HG03432 (cell line): ENCODE data around the gene EXOSC10.
"Not testable (repeated sequence)": the region's sequence is repeated elsewhere in the genome, so short reads cannot be mapped to it uniquely, and the experiment has no call there.

Experiments
- ATAC-seq: cut with Tn5 transposase; IDR thresholded peaks from one replicate; pipeline ENCODE4 v1.9.1; 2021; ENCODE audit warnings: mild to moderate bottlenecking, moderate library complexity; ENCODE audit not compliant: unreplicated experiment

EXOSC10 gene

GRCh38 chr1:11045428-11046269, 54.0 kb downstream of the EXOSC10 start:
- no peak for ATAC-seq

GRCh38 chr1:11044849-11045427, 54.7 kb downstream of the EXOSC10 start:
- ATAC-seq: no peak

- ATAC-seq: no peak
Observed at GRCh38 chr1:11044086-11044848, 55.4 kb downstream of the EXOSC10 start.

- ATAC-seq: no peak
Observed at GRCh38 chr1:11042995-11043874, 56.4 kb downstream of the EXOSC10 start.

GRCh38 chr1:11042065-11042464, 57.6 kb downstream of the EXOSC10 start:
- ATAC-seq: no peak

GRCh38 chr1:11041048-11041447, 58.6 kb downstream of the EXOSC10 start:
- no peak for ATAC-seq

- ATAC-seq: not testable (repeated sequence)
Observed at GRCh38 chr1:11040105-11040429, 59.6 kb downstream of the EXOSC10 start.

GRCh38 chr1:11039351-11040104, 60.1 kb downstream of the EXOSC10 start:
- no peak for ATAC-seq

- no peak for ATAC-seq
Observed at GRCh38 chr1:11037740-11038182, 61.9 kb downstream of the EXOSC10 start.

GRCh38 chr1:11037019-11037739, 62.5 kb downstream of the EXOSC10 start:
- ATAC-seq: not testable (repeated sequence)

GRCh38 chr1:11031624-11032262, 67.9 kb downstream of the EXOSC10 start:
- no peak for ATAC-seq

- no peak for ATAC-seq
Observed at GRCh38 chr1:11030865-11031264, 68.8 kb downstream of the EXOSC10 start.

- no peak for ATAC-seq
Observed at GRCh38 chr1:11028018-11028417, 71.7 kb downstream of the EXOSC10 start.

GRCh38 chr1:11027316-11027715, 72.4 kb downstream of the EXOSC10 start:
- no peak for ATAC-seq

- ATAC-seq: no peak
Observed at GRCh38 chr1:11026903-11027302, 72.8 kb downstream of the EXOSC10 start.

GRCh38 chr1:11026052-11026451, 73.6 kb downstream of the EXOSC10 start:
- no peak for ATAC-seq

- ATAC-seq: no peak
Observed at GRCh38 chr1:11025618-11026017, 74.1 kb downstream of the EXOSC10 start.

- no peak for ATAC-seq
Observed at GRCh38 chr1:11024874-11025203, 74.8 kb downstream of the EXOSC10 start.
